NCI-H146 treated with DMSO at 0.1 percent for 48 hours (cell line): ENCODE data around the gene RIBC2.
A peak's percentile ranks its signal among the peaks of the same experiment; 100 is the strongest.
"Not testable (repeated sequence)": the region's sequence is repeated elsewhere in the genome, so short reads cannot be mapped to it uniquely, and the experiment has no call there.

Source experiments
- DNase-seq: peaks from one replicate; lab custom pipeline; 2025; ENCODE audit not compliant: unreplicated experiment; lab: John Stamatoyannopoulos, UW

RIBC2 gene, protein sequence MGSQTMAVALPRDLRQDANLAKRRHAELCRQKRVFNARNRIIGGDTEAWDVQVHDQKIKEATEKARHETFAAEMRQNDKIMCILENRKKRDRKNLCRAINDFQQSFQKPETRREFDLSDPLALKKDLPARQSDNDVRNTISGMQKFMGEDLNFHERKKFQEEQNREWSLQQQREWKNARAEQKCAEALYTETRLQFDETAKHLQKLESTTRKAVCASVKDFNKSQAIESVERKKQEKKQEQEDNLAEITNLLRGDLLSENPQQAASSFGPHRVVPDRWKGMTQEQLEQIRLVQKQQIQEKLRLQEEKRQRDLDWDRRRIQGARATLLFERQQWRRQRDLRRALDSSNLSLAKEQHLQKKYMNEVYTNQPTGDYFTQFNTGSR

DNA sequence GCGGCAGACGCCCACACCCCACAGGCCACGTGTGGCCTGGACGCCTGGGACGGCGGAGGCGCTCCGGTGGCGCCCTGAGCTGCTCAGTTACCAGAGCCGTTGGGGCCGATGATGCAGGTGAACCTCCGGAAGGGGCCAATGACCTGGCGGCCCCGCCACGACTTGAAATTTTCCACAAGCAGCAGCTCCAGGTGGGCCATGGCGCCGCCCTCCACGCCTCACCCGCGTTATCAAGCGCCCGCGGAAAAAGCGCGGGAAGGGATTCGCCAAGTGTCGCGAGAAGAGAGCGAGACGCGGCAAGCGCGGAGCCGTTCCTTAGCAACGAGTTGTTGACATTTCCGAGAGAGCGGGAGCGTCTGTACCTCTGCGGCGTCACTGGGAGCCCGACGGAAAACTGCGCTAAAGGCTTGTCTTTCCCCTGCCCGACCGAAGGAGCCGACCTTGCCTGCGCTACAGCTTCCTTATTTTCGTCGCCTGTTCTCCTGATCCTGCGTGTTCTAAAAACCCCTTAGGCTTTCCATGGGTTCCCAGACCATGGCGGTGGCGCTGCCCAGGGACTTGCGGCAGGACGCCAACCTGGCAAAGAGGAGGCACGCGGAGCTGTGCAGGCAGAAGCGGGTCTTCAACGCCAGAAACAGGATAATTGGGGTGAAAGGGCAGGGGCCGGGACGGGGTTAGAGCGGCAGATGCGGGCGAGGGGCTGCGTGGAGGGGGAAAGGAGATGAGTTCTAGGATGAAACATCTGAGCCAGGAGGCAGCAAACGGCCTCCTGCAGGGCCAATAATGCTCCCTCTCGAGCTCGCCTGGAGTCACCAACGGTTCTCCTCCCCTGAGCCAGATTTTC, at the start of gene RIBC2, which contains the start of gene SMC1B:
Gene RIBC2 (plus strand): TSS at position 326 of the 844 bp plus-strand sequence. CDS start 194 bp downstream, at position 520.
Gene SMC1B (minus strand): TSS at position 232 of the 844 bp plus-strand sequence. CDS start 32 bp downstream, at position 200.
- peak; percentile 77 for DNase-seq

DNA sequence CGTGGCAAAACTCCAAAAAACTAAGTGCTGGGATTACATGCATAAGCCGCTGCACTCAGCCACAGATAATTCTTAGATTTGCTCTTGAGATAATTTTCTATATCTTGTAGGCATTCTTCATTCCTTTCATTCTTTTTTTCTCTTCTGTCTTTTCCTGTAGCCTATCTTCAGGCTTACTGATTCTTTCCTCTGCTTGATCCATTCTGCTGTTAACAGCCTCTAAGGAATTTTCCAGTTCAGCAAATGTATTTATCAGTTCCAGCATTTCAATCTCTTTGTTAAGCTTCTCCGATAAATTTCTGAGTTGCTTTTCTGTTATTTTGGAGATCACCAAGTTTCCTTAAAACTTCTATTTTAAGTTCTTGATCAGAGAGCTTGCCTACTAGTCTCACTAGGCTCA, 46.8 kb upstream of the RIBC2 start:
- DNase-seq, result no peak

DNA sequence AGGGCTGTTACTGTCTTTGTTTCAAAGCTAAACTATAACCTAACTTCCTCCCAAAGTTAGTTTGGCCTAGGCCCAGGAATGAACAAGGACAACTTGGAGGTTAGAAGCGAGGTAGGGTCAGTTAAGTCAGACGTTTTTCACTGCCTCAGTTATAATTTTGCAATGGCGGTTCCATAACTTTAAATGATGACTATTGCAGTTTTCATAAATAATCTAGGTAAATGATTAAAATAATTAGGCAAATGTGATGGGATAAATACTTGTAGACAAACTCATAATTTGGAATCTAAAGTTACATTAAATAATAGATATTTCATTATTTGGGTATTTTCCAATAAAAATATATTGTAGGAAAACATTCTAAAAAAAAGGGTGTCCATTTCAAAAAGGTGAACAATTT, 39.9 kb upstream of the RIBC2 start:
- DNase-seq, result not testable (repeated sequence)

DNA sequence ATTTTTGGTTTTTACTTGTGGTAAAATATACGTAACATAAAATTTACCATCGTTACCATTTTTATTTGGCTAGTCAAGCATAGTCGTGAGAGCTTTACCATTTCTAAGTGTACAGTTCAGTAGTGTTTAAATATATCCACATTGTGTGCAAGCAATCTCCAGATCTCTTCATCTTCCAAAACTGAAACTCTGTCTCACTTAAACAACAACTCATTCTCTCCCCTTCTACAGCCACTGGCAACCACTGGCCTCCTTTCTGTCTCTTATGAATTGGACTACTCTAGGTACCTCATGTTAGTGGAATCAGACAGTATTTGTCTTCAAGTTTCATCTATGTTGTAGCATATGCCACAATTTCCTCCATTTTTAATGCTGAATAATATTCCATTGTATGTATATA, 37.5 kb upstream of the RIBC2 start:
- DNase-seq, result no peak

DNA sequence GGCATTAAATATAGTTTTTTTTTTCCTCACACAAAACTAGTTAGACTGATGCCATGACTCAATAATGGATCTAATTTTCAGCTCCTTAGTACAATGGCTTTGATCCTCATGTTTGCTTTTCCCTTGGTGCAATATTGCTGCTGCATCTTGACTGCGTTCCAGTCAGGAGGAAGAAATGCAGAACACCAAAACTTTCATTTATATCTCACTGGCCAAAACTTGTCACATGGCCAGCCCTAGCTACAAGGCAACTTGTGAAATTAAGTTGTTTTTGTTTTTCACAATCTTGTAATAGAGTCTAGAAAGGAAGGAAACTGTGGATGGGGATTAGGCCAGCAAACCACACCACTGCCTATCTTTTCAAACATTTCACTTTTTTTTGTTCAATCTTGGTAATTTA, 36.8 kb upstream of the RIBC2 start:
- DNase-seq, result no peak

DNA sequence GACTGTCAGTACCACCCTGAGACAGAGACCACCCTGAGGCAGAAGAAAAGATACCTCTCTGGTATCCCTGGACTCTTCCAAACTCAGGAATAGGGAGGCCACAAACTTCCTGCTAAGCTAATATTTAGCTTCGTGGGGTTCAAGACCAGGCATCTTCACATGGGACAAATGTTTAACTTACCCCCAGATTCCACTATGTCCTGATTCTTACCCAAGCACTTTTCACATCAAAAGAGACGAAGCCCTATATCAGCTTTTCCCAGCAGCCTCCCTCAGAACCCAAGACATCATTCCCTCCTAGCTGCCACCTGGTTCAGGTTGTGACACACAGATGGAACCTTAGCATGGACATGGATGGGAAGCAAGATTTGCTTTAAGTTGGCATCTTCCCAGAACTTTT, 32.1 kb upstream of the RIBC2 start:
- DNase-seq, result no peak

DNA sequence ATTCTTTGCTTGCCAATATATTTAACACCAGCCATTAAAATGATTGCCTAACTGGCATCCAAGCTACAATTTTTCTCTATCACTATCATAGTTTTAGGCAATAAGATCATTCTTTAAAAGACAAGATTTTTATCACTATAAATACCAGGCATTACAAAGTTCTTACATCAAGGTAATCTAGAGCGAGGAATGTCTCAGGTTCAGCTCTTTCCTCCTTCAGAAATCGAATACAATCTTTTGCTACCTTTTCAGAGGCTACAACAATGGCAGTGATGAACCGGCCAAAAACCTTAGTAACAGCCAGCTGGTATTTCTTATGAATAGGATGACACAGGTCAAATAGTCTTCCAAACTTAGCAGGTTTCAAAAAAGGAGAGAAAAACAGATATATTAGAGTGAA, 23.9 kb upstream of the RIBC2 start:
- no peak for DNase-seq

DNA sequence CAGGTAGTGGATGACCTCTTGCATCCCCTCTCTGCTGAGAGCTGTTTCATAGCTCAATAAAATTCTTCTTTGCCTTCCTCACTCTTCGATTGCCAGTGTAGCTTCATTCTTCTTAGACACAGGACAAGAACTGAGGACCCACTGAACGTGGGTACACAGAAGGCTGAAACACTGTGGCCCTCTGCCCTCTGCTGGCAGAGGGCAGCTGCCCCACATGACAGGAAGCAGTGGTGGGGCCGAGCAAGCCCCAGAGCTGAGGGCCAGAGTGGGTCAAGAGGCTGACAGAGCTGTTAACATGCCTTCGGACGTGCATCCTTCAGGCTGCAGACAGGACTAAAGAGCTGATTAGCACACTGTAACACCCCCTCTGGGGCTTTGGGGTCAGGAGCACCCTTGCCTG, 15.7 kb upstream of the RIBC2 start:
- DNase-seq, result no peak

DNA sequence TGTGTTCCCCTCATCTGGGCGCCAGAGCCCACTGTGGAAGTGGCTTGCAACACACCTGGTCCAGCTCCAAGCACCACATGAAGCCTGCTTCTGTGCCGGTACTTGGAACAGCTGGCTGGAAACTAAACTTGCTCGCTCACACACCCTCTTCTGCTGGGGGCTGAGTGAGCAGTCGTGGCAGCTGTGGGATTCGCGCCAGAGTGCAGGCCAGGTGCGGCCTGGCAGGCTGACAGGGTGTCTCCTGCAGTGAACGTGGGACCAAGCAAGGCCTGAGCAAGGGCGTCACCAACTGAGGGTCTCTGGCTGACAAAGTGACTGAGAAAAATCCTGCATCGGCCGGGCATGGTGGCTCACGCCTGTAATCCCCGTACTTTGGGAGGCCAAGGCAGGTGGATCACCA, 15.3 kb upstream of the RIBC2 start:
- no peak for DNase-seq

DNA sequence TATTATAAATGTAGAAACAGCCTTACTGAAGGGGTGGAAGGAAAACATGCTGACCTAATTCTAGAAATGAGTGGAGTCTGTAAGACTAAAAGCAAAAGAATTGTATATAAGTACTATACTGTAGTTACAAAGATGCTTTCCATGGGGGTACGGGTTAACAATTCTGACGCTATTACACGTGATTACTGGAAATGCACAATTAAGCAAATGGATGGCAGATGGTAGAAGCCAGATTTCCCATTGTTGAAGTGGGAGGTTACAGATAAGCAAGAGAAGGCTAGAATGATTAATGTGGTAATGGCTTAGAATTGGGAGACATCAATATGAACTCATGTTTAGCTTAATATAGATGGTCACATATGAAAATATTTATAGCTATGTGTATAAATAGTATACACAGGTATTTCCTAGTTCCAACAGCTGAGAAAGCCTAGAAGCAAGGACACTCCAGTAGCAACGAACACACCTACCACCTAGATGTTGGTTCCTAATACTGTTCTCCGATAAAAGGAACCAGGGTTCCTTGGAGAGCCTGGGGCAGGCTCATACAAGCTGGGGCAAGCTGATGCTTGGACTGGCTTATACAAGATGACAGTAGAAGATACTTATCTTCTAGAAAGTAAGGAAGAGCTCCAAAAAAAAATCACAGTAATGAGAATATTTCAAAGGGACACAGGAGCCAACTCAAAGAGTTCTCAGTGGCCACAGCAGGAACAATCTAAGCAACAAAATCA, 13.6 kb upstream of the RIBC2 start:
- peak; percentile 27 for DNase-seq

DNA sequence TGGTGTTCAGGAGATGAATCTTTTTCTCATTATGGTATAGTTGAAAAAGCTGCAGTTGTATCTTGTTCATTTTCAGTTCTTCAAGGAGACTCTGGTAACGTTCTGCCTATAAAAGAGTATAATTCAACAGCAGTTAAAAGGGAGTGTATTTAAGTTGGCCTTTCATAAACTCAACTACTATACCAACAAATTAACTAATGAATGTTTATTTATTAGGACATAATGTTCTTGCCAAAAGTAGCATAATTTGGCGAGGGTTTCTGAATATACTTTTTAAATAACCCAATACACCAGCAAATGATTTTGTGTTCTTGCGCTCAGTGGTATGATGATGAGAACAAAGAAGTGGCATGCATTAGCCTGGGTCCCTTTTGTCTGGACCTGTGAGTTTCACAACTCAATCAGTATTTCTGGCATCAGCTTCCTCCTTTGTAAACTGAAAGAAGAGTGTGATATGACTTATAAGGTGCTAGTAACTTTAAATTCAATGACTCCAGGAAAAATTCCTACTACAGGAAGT, 11.0 kb upstream of the RIBC2 start:
- DNase-seq, result no peak

DNA sequence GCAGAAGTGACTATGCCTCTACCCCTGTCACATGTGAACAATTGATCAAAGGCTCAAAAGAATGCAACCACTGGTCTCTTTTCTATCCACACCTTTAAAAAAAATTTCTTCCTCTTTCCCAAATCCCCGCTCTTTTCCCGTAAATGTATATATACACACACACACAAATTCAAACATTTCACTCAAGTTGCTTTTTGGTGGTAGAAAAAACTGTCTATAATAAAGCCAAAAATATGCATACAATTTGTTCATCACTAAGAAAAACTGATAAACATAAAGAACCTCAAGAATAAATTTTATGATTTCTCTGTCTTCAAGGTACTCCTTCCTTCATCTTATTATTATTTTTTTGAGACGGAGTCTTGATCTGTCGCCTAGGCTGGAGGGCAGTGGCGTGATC, 5.7 kb upstream of the RIBC2 start:
- DNase-seq, result no peak

DNA sequence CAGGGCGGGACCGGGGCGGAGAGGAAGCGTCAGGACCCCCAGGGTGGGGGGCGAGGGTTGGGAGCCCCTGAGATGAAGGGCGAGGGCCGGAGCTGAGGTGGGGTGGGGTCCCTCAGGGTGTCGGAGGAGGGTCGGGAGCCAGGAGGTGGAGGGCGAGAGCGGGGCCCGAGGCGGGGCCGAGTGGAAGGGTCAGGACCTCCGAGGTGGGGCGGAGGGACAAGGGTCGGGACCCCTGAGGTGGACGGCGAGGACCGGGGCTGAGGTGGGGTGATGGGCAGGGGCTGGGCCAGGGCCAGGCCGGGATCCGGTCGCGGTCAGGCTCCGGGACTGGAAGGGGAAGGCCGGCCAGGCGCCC, 503 bp upstream of the RIBC2 start:
- no peak for DNase-seq

DNA sequence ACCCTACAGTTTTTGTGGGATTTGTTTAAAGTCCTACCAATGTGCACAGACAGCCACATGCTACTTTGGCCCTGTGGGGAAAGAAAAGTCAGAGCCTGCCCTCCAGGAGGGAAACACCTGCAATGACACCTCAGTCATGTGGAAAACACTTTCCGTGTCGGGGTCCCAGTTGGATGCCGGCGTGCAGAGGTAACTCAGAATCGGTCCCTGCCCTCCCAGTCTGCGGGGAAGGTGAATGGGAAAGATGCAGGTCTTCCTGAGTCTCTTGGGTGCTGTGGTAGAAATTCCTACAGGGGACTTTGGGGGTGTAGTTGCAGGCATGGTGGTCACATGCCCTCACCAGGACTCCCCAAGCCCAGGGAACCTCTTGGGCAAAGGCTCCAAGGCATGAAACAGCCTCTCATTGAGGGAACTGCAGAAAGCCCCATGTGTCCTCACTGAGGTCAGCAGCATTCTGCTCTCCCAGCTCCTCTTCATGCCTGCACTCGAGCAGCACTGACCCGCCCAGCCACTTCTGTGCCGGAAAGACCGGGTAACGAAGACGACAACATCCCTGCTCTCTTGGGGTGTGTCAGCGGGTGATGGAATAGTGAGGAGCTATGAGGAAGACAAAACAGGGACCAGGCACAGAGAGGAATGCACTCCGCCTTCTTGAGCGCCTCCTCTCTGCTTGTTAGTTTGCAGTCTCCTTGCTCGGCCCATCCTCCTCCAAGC, 4.7 kb downstream of the RIBC2 start:
- no peak for DNase-seq

DNA sequence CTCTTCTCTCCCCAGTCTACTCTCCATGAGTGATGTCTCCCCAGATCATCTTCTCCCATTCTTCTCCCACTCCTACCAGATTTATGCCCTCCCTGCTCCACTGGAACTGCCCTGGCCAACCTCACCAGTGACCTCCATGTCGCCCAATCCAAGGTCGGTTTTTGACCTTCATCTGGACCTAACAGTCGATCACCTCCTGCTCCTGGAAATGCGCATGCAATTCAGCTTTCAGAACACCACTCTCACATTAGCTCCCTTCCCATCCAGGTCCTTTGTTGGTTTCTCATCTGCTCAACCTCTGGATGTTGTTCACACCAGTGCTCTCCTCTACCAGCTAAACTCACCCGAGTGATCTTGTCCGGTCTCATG, 5.3 kb downstream of the RIBC2 start:
- DNase-seq, result no peak

DNA sequence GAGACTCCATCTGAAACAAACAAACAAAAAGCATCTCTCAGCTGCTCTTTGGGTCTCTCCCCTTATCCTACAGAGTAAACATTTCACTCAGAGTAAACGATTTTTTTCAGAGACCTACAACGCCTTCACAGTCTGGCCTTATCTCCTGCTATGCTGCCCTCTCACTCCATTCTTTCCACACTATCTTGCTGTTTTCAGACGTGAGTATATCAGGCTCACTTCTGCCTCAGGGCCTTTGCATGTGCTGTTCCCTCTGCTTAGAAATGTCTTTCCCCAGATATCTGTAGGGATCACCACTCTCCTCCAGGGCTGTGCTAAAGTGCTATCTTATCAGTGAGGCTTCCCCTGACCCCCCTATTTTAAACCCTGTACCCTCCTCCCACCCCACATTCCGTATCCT, 6.5 kb downstream of the RIBC2 start:
- DNase-seq, result no peak

DNA sequence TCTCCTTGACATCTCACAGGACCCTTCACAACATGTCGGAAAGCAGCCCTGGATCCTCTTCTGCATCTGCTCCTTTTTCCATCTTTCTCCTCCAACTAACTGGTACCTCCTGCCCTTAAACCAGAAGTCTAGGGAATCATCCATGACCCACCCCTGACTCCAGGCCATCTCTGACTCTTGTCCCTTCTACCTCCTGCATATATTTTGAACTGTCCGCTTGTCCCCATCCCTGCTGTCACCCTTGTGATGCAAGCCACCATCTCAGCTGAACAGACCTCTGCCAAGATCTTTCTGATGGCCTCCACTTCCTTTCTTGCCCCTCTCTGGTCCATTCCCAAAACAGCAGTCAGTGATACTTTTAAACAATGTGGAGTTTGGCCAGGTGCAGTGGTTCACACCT, 7.0 kb downstream of the RIBC2 start:
- DNase-seq, result no peak

DNA sequence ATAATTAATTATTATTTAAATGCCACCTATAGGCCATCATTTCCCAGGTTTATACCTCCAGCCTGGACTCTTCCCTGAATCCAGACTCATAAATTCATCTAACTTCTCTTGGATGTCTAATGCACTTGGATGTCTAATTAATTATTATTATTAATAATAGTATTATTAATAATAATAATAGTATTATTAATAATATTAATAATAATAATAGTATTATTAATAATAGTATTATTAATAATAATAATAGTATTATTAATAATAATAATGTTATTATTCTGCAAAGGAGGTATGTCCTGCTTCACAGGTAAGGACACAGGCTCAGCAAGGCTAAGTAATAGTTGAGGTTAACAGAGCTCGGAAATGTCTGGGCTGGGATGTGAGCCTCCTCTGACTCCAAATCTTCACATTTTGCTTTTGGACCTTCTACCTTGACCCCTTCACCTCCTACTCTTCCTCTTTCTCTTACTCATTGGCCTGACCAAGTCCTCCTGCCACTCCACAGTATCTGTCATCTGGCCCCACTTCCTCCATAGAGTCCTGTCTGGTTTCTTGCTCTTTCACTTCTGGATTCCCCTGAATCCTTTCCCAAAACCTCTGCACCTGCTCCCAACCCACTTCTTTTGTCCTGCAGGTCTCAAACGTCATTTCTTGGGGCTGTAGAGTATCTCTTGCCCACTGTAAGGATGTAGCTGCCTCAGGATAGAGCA, 8.0 kb downstream of the RIBC2 start:
- no peak for DNase-seq

DNA sequence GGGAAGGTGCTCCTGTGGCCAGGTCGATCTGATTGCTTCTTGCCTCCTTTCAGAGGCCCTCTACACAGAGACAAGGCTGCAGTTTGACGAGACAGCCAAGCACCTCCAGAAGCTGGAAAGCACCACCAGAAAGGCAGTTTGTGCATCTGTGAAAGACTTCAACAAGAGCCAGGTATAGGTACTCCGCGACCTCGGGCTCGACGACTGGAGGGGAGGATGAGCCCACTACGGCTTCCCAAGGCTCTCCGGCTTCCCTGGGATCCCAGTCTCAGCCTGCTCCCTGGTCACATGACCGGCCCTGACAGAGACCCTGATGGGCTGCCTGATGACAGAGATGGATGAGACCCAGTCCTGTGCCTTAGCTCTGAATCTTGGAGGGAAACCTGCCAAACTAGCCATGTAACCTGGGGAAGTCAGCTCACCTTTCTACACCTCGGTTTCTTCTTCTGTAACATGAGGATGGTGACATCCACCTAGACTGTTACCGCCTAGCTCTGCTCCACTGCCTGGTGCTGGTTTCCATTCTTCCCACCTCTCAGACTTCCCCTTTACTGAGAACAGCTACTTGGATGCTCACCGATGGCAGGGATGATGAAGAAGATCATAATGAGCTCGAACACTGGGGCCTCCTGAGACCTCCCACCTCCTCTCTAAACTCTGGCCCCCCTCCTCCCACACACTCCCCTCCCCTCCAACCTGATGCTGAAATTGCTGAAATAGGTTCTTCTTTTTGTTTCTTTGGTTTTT, 8.9 kb downstream of the RIBC2 start:
- DNase-seq, result no peak
